Urothelium cell line (cell line): ENCODE results near the gene APOC3.

ENCODE experiments used
- DNase-seq: peaks from one replicate; pipeline ENCODE4 v3.0.0; 2011; ENCODE audit warnings: low spot score, mixed read lengths
- FAIRE-seq: peaks from 2 replicates; lab custom pipeline; 2011; peaks lifted over from hg19 to GRCh38; lab: Jason Lieb, UNC

Gene APOC3

DNA sequence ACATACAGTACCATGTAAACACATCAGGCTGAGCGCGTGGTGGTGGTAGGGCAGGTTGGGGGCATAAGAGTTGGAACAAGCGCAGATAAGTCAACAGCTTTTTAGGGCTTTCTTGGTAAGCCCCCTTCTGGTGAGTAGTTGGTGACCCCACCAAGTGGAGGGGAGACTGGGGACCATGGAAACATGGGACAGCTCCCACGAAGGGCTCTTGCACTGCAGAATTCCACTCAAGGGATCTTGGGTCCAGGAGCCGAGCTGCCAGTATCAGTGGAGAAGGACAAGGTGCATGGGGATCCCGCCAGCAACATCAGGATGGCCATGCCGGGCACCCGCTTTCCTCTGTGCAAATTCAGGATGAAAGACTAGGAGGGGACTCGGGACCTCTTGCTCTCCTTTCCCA lies 14.0 kb downstream of the APOC3 start:
- DNase-seq = no peak
- no peak for FAIRE-seq

GRCh38 chr11:116844722-116845121 lies 15.0 kb downstream of the APOC3 start:
- no peak for DNase-seq

GRCh38 chr11:116847612-116848011 lies 17.9 kb downstream of the APOC3 start:
- DNase-seq (no peak), FAIRE-seq (no peak)

More at GRCh38 chr11:116844722-116845121, 15.0 kb downstream of the APOC3 start:
- FAIRE-seq = no peak

GRCh38 chr11:116849060-116849459 lies 19.4 kb downstream of the APOC3 start:
- no peak for DNase-seq
- FAIRE-seq = no peak

DNA sequence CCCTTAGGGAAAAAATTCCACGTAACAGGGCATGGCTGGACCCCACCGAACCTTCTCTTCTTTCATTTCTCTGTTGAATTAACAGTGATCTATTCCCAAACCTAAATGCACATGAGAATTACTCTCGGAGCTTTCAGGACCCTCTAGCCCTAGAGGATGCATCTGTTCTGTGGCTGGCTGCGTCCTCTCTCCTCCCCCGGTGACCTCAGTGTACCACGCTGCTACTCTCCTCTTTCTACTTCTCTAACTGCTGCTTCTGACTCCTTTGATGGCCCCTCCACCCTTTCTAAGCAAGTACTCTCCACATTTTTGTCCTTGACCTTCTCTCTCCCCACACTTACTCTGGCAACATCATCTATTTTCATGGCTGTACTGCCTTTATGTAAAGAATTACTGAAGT lies 19.8 kb downstream of the APOC3 start:
- DNase-seq (no peak), FAIRE-seq (no peak)

- DNase-seq (no peak), FAIRE-seq (no peak)
Observed at GRCh38 chr11:116851626-116852025, 21.9 kb downstream of the APOC3 start.

DNA sequence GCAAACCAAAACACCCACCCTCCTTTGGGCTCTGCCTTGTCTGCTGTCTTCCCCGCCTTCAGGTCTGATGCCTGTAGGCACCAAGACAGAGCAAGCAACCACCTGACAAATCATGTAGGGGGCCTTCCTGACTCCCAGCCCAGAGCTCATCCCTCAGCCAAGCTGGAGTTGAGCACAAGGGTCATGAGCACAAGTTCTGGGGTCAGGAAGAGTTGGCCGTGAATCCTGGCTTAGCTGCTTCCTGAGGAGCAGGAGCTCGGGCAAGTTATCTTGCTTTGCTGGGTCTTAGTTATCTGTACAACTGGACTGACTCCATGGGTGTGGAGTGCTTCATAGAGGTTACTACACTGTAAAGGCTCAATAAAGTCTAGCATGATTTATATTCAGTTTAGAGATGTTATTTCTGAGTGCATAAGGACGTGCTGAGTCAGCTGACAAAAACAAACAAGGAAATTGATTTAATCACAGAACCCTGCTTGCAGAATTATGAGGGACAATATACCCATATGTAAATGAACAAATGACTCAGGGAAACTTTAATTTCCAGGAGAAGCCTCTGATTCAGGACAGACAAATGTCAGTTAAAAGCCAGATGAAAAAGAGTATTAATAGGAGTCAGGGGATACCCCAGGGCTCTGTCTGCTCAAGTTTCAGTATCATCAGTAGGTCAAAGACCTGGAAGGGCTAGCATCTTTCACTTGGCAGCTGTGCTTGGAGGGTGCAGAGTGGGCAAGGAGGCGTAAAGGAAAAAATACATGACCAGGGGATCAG lies 22.7 kb downstream of the APOC3 start:
- FAIRE-seq (no peak), DNase-seq (no peak)

DNA sequence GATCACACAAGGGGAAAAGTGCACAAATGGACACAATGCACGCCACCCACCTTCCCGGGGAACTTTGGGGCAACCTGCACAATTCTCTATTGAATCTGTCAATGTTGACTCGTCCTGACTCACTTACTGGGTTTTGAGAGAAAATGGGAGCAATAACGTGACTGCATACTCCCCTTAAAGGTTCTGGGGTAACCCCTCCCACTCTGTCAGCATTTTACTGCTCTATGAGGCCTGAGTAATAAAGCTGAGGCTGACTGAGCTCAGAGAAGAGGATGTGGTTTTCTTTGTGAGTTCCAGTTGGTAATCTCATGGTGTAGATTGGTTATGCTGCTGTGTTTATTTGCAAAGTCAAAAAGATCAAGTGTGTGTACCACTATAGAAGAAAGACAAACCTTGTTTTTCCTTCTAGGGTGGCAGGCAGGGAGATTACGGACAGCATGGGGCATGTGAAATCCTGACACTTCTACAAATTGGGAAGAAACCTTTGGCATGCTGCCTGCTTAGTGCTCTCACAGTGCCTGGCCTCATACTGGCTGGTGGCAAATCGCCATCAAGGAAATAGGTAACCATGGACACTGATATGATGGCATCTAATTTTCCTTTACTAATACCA lies 23.9 kb downstream of the APOC3 start:
- no peak for FAIRE-seq
- peak; percentile 21 for DNase-seq

DNA sequence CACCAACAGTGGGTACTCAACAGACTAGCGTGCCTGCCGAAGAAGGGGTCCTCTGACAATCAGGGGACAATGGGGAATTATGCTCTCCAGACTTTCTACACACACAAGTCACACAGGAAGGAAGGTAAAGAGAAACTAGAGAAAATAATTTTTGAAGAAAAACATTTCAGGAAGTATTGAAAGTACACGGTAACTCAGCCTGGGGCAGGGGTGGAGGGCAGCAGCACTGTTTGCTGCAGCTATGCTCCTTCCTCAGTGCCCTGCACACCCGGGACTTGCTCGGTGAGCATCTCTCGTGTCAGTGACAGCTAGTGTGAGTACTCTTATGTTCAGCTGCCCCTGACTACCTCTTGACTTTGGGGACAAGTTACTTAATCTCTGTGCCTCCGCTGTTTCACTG lies 25.7 kb downstream of the APOC3 start:
- DNase-seq = no peak
- FAIRE-seq = no peak

- no peak for DNase-seq
- no peak for FAIRE-seq
Observed at GRCh38 chr11:116856423-116856822, 26.7 kb downstream of the APOC3 start.

GRCh38 chr11:116857316-116857715 lies 27.6 kb downstream of the APOC3 start:
- DNase-seq (no peak), FAIRE-seq (no peak)

DNA sequence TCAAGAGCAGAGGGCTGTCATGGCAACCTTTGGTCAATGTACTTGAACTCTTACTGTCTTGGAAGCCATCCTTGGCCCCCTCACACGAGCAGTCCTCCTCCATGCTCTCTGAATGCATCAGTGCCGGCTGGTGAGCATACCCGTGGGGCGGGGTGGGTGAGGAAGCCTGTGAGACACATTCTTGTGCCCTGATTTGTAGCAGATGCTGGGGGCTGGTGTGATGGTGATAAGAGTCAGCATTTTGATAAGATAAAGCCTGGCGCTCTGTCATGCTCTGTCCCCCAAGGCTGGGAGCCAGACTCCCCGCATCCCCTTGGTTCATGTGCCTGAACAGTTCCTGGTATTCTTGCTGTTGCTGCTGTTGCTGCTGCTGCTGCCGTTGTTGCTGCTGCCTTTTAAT lies 28.2 kb downstream of the APOC3 start:
- no peak for DNase-seq
- FAIRE-seq = no peak

GRCh38 chr11:116859175-116859574 lies 29.5 kb downstream of the APOC3 start:
- FAIRE-seq (no peak), DNase-seq (no peak)

- DNase-seq (no peak), FAIRE-seq (no peak)
Observed at GRCh38 chr11:116860303-116860702, 30.6 kb downstream of the APOC3 start.

- FAIRE-seq (no peak), DNase-seq (no peak)
Observed at GRCh38 chr11:116861539-116861938, 31.8 kb downstream of the APOC3 start.

GRCh38 chr11:116862185-116862584 lies 32.5 kb downstream of the APOC3 start:
- DNase-seq = no peak
- no peak for FAIRE-seq

- no peak for FAIRE-seq
Observed at GRCh38 chr11:116862951-116863350, 33.2 kb downstream of the APOC3 start.

GRCh38 chr11:116864531-116864930 lies 34.8 kb downstream of the APOC3 start:
- FAIRE-seq (no peak), DNase-seq (no peak)

More at GRCh38 chr11:116862951-116863350, 33.2 kb downstream of the APOC3 start:
- no peak for DNase-seq

- FAIRE-seq = no peak
- no peak for DNase-seq
Observed at GRCh38 chr11:116865696-116866095, 36.0 kb downstream of the APOC3 start.

DNA sequence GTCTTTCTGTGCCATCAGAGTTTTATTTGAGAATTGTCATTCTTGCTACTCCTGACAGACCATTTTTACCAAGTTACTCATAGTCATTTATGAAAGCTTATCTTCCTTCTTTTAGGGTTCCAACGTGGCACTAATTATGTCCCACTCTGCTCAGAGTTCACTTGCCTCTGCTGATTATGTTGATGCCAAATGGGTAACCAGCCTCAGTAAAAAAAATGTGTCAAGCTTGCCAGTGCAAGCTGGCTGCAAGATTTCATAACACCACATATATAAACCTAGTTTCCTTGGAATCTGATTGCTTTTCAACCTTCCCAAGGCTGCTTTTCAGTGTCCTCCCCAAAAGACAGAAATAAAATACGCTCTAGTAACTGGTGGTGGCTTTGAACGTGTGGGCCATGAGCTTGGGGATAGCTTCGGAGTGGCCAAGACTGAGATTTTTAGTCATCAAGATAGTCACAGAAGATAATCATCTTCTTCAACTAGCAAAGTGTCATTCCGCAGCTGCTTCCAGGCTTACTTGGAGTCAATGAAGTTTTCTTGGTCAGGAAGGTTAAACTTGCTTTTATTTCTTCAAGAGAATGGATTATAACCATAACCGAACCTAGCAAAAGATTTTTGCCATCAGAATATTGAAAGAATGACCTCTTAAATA lies 37.2 kb downstream of the APOC3 start:
- FAIRE-seq (no peak), DNase-seq (no peak)

GRCh38 chr11:116867619-116868018 lies 37.9 kb downstream of the APOC3 start:
- FAIRE-seq (no peak), DNase-seq (no peak)

GRCh38 chr11:116868066-116868465 lies 38.4 kb downstream of the APOC3 start:
- no peak for FAIRE-seq
- DNase-seq = no peak
